GM23338 (cell line): Measurements from ENCODE around the gene XXYLT1. TPM values are rescaled to one million over a fixed set of nuclear protein-coding genes. Genes with fewer than 3 reads are reported as not detected.

ENCODE experiments used
- ATAC-seq: fragments of 200-7000 bp; cut with Tn5 transposase; 3 replicates; pipeline ENCODE4 v1.9.1; 2020
- DNase-seq: peaks from one replicate; pipeline ENCODE4 v3.0.0-alpha.2; 2015; ENCODE audit warnings: low spot score
- H2AFZ ChIP-seq: fragments of 200-600 bp; sonication (generic); 2 replicates; pipeline ENCODE4 v1.8.0; 2016; ENCODE audit warnings: antibody characterized with exemption, mild to moderate bottlenecking, moderate library complexity
- H3F3A ChIP-seq: fragments of 200-600 bp; sonication (generic); replicated peaks from 2 replicates; pipeline ENCODE4 v1.8.0; 2017; ENCODE audit warnings: antibody characterized with exemption, mixed run types, low read depth
- H3K27ac ChIP-seq: fragments of 200-600 bp; sonication (generic); 2 replicates; pipeline ENCODE4 v1.6.1; 2016; ENCODE audit warnings: low read depth
- H3K27me3 ChIP-seq: fragments of 200-600 bp; sonication (generic); 2 replicates; pipeline ENCODE4 v1.8.0; 2016; ENCODE audit warnings: mild to moderate bottlenecking, mixed run types, moderate library complexity; ENCODE audit not compliant: insufficient read depth
- H3K36me3 ChIP-seq: fragments of 200-600 bp; sonication (generic); 2 replicates; pipeline ENCODE4 v1.8.0; 2016; ENCODE audit warnings: mild to moderate bottlenecking; ENCODE audit not compliant: insufficient read depth
- H3K4me1 ChIP-seq: fragments of 200-600 bp; sonication (generic); 2 replicates; pipeline ENCODE4 v1.8.0; 2016; ENCODE audit warnings: mild to moderate bottlenecking, moderate library complexity; ENCODE audit not compliant: insufficient read depth
- H3K4me2 ChIP-seq: fragments of 200-600 bp; sonication (generic); 2 replicates; pipeline ENCODE4 v1.7.1; 2017; ENCODE audit warnings: mixed run types
- H3K4me3 ChIP-seq: fragments of 200-600 bp; sonication (generic); 2 replicates; pipeline ENCODE4 v1.6.1; 2016; ENCODE audit warnings: mixed run types
- H3K79me2 ChIP-seq: fragments of 200-600 bp; sonication (generic); replicated peaks from 2 replicates; pipeline ENCODE4 v1.8.0; 2017; ENCODE audit warnings: mild to moderate bottlenecking; ENCODE audit not compliant: insufficient read depth
- H3K9me2 ChIP-seq: fragments of 200-600 bp; sonication (generic); 2 replicates; pipeline ENCODE4 v1.8.0; 2017; ENCODE audit not compliant: insufficient read depth
- H4K20me1 ChIP-seq: fragments of 200-600 bp; sonication (generic); replicated peaks from 2 replicates; pipeline ENCODE4 v1.8.0; 2017; ENCODE audit warnings: mild to moderate bottlenecking; ENCODE audit not compliant: insufficient read depth
- H3K27ac Mint-ChIP-seq: 2 replicates; pipeline ENCODE4 v1.8.0; 2020; ENCODE audit warnings: inconsistent platforms, mild to moderate bottlenecking, moderate library complexity, mixed read lengths
- H3K27me3 Mint-ChIP-seq: 3 replicates; pipeline ENCODE4 v1.8.0; 2022; ENCODE audit warnings: low read depth, mild to moderate bottlenecking, moderate library complexity, mixed read lengths, inconsistent platforms; ENCODE audit not compliant: insufficient read depth, poor library complexity
- H3K36me3 Mint-ChIP-seq: 3 replicates; pipeline ENCODE4 v1.8.0; 2021; ENCODE audit warnings: low read depth, mild to moderate bottlenecking, inconsistent platforms, moderate library complexity, mixed read lengths
- H3K4me1 Mint-ChIP-seq: 3 replicates; pipeline ENCODE4 v1.8.0; 2020; ENCODE audit warnings: mild to moderate bottlenecking, inconsistent platforms, mixed read lengths
- H3K4me3 Mint-ChIP-seq: 3 replicates; pipeline ENCODE4 v1.8.0; 2021; ENCODE audit warnings: moderate library complexity, mild to moderate bottlenecking, inconsistent platforms, mixed read lengths
- H3K9me3 Mint-ChIP-seq: 3 replicates; pipeline ENCODE4 v1.8.0; 2020; ENCODE audit warnings: moderate library complexity, mild to moderate bottlenecking, inconsistent platforms, mixed read lengths
- CREB1 ChIP-seq: fragments of 250-450 bp; sonication (Bioruptor Pico); IDR thresholded peaks from 2 replicates; pipeline ENCODE4 v1.5.0; 2020; ENCODE audit warnings: low read depth, mild to moderate bottlenecking, moderate library complexity
- EZH2phosphoT487 ChIP-seq: fragments of 200-600 bp; sonication (generic); IDR thresholded peaks from one replicate; pipeline ENCODE4 v1.8.1; 2018; ENCODE audit warnings: antibody characterized with exemption; ENCODE audit not compliant: unreplicated experiment
- JUNB ChIP-seq: IDR thresholded peaks from one replicate; pipeline ENCODE4 v1.6.1; 2016; ENCODE audit warnings: antibody characterized with exemption; ENCODE audit not compliant: unreplicated experiment
- NANOG ChIP-seq: IDR thresholded peaks from 2 replicates; pipeline ENCODE4 v1.6.1; 2016; ENCODE audit warnings: antibody characterized with exemption, borderline replicate concordance
- ZNF114 ChIP-seq: fragments of 250-450 bp; sonication (Bioruptor Pico); IDR thresholded peaks from 2 replicates; pipeline ENCODE4 v1.5.0; 2020; ENCODE audit warnings: mild to moderate bottlenecking, moderate library complexity
- ZNF331 ChIP-seq: fragments of 250-450 bp; sonication (Bioruptor Pico); IDR thresholded peaks from 2 replicates; pipeline ENCODE4 v1.5.0; 2020; ENCODE audit warnings: low read depth, mild to moderate bottlenecking, moderate library complexity
- polyA plus RNA-seq: library from polyadenylated mRNA; unstranded; fragments of >200 nt; fragmentation: Nextera tagmentation; extraction: Ambion mirVana; gene quantifications from 2 replicates; pipeline ENCODE4 v1.2.1, GENCODE V29; 2016
- total RNA-seq: library from RNA; depleted of rRNA; stranded (reverse); fragments of >200 nt; shearing (Covaris generic); gene quantifications from 2 replicates; pipeline ENCODE4 v1.2.3, GENCODE V29; 2014
- TF ChIP-seq, protein P1 (sequence below): fragments of 250-450 bp; sonication (Bioruptor Pico); IDR thresholded peaks from 2 replicates; pipeline ENCODE4 v1.5.0; 2020; ENCODE audit warnings: mild to moderate bottlenecking, moderate library complexity
- TF ChIP-seq, protein P2 (sequence below): IDR thresholded peaks from one replicate; pipeline ENCODE4 v1.6.1; 2018; ENCODE audit warnings: antibody characterized with exemption; ENCODE audit not compliant: unreplicated experiment

XXYLT1 gene
- total and polyA plus RNA-seq, 2 experiments from 2014 or later: 13.5 to 34.8 TPM

GRCh38 chr3:195114786-195115599 lies 156.0 kb downstream of the XXYLT1 start:
- no peak overlapping the region for H2AFZ ChIP-seq
- H3K9me2 ChIP-seq: no peaks in the 10 kb centered on the region
- H3K27me3 Mint-ChIP-seq: peaks cover 3% of the 10 kb centered on the region
- peaks cover 22% of the 10 kb centered on the region for H3K4me1 Mint-ChIP-seq
- no peaks in the 10 kb centered on the region for H3K27me3 ChIP-seq
- no peak overlapping the region for H3K4me3 ChIP-seq
- DNase-seq (no peak), ATAC-seq (no peak)
- no peaks in the 10 kb centered on the region for H3K9me3 Mint-ChIP-seq
- no peaks in the 10 kb centered on the region for H3K36me3 Mint-ChIP-seq
- H3F3A ChIP-seq: no peaks in the 10 kb centered on the region; the same call in 1 of the 2 replicates
- no peaks in the 10 kb centered on the region; the same call in 1 of the 2 replicates for H3K79me2 ChIP-seq
- H3K4me3 Mint-ChIP-seq: no peak overlapping the region
- H4K20me1 ChIP-seq: no peaks in the 10 kb centered on the region
- peaks cover 13% of the 10 kb centered on the region for H3K4me1 ChIP-seq
- TF ChIP-seq, protein P1, sequence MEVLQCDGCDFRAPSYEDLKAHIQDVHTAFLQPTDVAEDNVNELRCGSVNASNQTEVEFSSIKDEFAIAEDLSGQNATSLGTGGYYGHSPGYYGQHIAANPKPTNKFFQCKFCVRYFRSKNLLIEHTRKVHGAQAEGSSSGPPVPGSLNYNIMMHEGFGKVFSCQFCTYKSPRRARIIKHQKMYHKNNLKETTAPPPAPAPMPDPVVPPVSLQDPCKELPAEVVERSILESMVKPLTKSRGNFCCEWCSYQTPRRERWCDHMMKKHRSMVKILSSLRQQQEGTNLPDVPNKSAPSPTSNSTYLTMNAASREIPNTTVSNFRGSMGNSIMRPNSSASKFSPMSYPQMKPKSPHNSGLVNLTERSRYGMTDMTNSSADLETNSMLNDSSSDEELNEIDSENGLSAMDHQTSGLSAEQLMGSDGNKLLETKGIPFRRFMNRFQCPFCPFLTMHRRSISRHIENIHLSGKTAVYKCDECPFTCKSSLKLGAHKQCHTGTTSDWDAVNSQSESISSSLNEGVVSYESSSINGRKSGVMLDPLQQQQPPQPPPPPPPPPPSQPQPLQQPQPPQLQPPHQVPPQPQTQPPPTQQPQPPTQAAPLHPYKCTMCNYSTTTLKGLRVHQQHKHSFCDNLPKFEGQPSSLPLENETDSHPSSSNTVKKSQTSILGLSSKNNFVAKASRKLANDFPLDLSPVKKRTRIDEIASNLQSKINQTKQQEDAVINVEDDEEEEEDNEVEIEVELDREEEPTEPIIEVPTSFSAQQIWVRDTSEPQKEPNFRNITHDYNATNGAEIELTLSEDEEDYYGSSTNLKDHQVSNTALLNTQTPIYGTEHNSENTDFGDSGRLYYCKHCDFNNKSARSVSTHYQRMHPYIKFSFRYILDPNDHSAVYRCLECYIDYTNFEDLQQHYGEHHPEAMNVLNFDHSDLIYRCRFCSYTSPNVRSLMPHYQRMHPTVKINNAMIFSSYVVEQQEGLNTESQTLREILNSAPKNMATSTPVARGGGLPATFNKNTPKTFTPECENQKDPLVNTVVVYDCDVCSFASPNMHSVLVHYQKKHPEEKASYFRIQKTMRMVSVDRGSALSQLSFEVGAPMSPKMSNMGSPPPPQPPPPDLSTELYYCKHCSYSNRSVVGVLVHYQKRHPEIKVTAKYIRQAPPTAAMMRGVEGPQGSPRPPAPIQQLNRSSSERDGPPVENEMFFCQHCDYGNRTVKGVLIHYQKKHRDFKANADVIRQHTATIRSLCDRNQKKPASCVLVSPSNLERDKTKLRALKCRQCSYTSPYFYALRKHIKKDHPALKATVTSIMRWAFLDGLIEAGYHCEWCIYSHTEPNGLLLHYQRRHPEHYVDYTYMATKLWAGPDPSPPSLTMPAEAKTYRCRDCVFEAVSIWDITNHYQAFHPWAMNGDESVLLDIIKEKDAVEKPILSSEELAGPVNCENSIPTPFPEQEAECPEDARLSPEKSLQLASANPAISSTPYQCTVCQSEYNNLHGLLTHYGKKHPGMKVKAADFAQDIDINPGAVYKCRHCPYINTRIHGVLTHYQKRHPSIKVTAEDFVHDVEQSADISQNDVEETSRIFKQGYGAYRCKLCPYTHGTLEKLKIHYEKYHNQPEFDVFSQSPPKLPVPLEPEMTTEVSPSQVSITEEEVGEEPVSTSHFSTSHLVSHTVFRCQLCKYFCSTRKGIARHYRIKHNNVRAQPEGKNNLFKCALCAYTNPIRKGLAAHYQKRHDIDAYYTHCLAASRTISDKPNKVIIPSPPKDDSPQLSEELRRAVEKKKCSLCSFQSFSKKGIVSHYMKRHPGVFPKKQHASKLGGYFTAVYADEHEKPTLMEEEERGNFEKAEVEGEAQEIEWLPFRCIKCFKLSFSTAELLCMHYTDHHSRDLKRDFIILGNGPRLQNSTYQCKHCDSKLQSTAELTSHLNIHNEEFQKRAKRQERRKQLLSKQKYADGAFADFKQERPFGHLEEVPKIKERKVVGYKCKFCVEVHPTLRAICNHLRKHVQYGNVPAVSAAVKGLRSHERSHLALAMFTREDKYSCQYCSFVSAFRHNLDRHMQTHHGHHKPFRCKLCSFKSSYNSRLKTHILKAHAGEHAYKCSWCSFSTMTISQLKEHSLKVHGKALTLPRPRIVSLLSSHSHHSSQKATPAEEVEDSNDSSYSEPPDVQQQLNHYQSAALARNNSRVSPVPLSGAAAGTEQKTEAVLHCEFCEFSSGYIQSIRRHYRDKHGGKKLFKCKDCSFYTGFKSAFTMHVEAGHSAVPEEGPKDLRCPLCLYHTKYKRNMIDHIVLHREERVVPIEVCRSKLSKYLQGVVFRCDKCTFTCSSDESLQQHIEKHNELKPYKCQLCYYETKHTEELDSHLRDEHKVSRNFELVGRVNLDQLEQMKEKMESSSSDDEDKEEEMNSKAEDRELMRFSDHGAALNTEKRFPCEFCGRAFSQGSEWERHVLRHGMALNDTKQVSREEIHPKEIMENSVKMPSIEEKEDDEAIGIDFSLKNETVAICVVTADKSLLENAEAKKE: no peak
- H3K27ac ChIP-seq: no peak overlapping the region
- no peaks in the 10 kb centered on the region for H3K36me3 ChIP-seq
- H3K4me2 ChIP-seq: no peak overlapping the region
- H3K27ac Mint-ChIP-seq: no peak overlapping the region; the same call in 1 of the 2 replicates

- Histone ChIP-seq H3K36me3 (no peaks in the 10 kb centered on the region), H3K9me2 (no peaks in the 10 kb centered on the region), H3F3A (no peaks in the 10 kb centered on the region; the same call in 1 of the 2 replicates), H4K20me1 (no peaks in the 10 kb centered on the region), H3K4me1 (peaks cover 11% of the 10 kb centered on the region), H3K27ac (no peak overlapping the region), H2AFZ (no peak overlapping the region), H3K79me2 (no peaks in the 10 kb centered on the region; the same call in 1 of the 2 replicates), H3K27me3 (no peaks in the 10 kb centered on the region), H3K4me2 (no peak overlapping the region), H3K4me3 (no peak overlapping the region)
- no peak for DNase-seq
- H3K27ac Mint-ChIP-seq: no peak overlapping the region
- H3K4me3 Mint-ChIP-seq: no peak overlapping the region
- no peaks in the 10 kb centered on the region for H3K9me3 Mint-ChIP-seq
- H3K36me3 Mint-ChIP-seq: no peaks in the 10 kb centered on the region
- TF ChIP-seq EZH2phosphoT487 (no peak), NANOG (no peak), ZNF114 (no peak), CREB1 (CRISPR knock-in tag) (no peak), JUNB (no peak), ZNF331 (CRISPR knock-in tag) (no peak)
- TF ChIP-seq, protein P2, sequence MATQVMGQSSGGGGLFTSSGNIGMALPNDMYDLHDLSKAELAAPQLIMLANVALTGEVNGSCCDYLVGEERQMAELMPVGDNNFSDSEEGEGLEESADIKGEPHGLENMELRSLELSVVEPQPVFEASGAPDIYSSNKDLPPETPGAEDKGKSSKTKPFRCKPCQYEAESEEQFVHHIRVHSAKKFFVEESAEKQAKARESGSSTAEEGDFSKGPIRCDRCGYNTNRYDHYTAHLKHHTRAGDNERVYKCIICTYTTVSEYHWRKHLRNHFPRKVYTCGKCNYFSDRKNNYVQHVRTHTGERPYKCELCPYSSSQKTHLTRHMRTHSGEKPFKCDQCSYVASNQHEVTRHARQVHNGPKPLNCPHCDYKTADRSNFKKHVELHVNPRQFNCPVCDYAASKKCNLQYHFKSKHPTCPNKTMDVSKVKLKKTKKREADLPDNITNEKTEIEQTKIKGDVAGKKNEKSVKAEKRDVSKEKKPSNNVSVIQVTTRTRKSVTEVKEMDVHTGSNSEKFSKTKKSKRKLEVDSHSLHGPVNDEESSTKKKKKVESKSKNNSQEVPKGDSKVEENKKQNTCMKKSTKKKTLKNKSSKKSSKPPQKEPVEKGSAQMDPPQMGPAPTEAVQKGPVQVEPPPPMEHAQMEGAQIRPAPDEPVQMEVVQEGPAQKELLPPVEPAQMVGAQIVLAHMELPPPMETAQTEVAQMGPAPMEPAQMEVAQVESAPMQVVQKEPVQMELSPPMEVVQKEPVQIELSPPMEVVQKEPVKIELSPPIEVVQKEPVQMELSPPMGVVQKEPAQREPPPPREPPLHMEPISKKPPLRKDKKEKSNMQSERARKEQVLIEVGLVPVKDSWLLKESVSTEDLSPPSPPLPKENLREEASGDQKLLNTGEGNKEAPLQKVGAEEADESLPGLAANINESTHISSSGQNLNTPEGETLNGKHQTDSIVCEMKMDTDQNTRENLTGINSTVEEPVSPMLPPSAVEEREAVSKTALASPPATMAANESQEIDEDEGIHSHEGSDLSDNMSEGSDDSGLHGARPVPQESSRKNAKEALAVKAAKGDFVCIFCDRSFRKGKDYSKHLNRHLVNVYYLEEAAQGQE: no peak
- peaks cover 15% of the 10 kb centered on the region for H3K4me1 Mint-ChIP-seq
- peaks cover 1% of the 10 kb centered on the region for H3K27me3 Mint-ChIP-seq
- ATAC-seq: no peak
Measured at GRCh38 chr3:195113536-195114425, 157.2 kb downstream of the XXYLT1 start.
